Ovary (tissue), 9 donors: ENCODE data around the gene SEMA5A. TPM values are rescaled to one million over a fixed set of nuclear protein-coding genes. Genes with fewer than 3 reads are reported as not detected.

Source experiments
- DNase-seq, 5 donors: peaks; one replicate each; pipeline ENCODE4 v3.0.0-alpha.2; 2019 to 2020
- H3K27ac ChIP-seq, 2 donors: fragments of 200-600 bp; one replicate each; pipeline versions ENCODE4 v1.5.1 to v1.8.0; 2019 to 2022
- H3K27me3 ChIP-seq: fragments of 200-600 bp; one replicate; pipeline ENCODE4 v1.8.0; 2022
- H3K36me3 ChIP-seq: fragments of 200-600 bp; sonication (generic); one replicate; pipeline ENCODE4 v1.5.1; 2019
- H3K4me1 ChIP-seq: one replicate; pipeline ENCODE4 v1.8.1; 2013; ENCODE audit warnings: mild to moderate bottlenecking, moderate library complexity; ENCODE audit not compliant: insufficient read depth
- H3K4me3 ChIP-seq: fragments of 200-600 bp; sonication (generic); one replicate; pipeline ENCODE4 v1.5.1; 2017
- H3K9me3 ChIP-seq, 2 donors: fragments of 200-600 bp in 1 of 2; sonication (generic) in 1 of 2; one replicate each; pipeline versions ENCODE4 v1.5.1 to v1.8.1; 2013 to 2019; ENCODE audit warnings: mild to moderate bottlenecking in 1 of 2, moderate library complexity in 1 of 2
- CTCF ChIP-seq, 3 donors: fragments of 450-650 bp in 2 of 3; fragments of 200-600 bp in 1 of 3; IDR thresholded peaks; one replicate each; pipeline versions ENCODE4 v1.5.1 to v1.8.0; 2016 to 2022; ENCODE audit warnings: antibody characterized with exemption in 3 of 3, mild to moderate bottlenecking in 1 of 3
- EP300 ChIP-seq: sonication (generic); formaldehyde crosslinking; IDR thresholded peaks from one replicate; pipeline ENCODE4 v1.6.1; 2017; ENCODE audit warnings: antibody characterized with exemption
- POLR2A ChIP-seq: fragments of 450-650 bp; IDR thresholded peaks from one replicate; pipeline ENCODE4 v1.6.1; 2017; ENCODE audit warnings: antibody characterized with exemption, mild to moderate bottlenecking, moderate library complexity
- WGBS, 3 donors: extraction: QIAGEN DNeasy Blood & Tissue Kit in 1 of 3; methylation state at CpG; one replicate each; pipeline versions ENCODE4 v1.1.5 to v1.1.7; 2013 to 2017; 5-methylcytosine and 5-hydroxymethylcytosine counted together
- intact Hi-C, 4 donors: fragments of 100-400 bp; cut with DNase I; formaldehyde crosslinking; loops; one replicate each; pipeline versions ENCODE4 v1.11.0 to v1.15.1; 2022 to 2023
- polyA plus RNA-seq, 2 donors: library from polyadenylated mRNA; stranded (reverse); fragments of 200-250 nt in 1 of 2; fragments of 350-450 nt in 1 of 2; fragmentation: Illumina TruSeq in 1 of 2; extraction: RNeasy Lipid Tissue Mini Kit (QIAGEN cat#74804) in 1 of 2; gene quantifications; one replicate each; pipeline ENCODE4 v1.2.3, GENCODE V29; 2013 to 2014
- total RNA-seq, 7 donors: library from RNA; depleted of rRNA in 2 of 7; stranded (reverse); fragments of >200 nt in 2 of 7; fragmentation: NEBNext Ultra II Directional in 3 of 7; extraction: Animal tissue kit (Norgen Biotek cat#: 25700) in 3 of 7; gene quantifications; one replicate each; pipeline versions ENCODE4 v1.1.0 to v1.2.4, GENCODE V29; 2016 to 2023
- donor health status: DM: no; HTN: no; CAD: no; lungs with moderate emphysema.
- donor health status: DM: no; HTN: no; CAD: no.
- donor health status: Bipolar disorder and iron deficiency.
- donor health status: DM: yes; HTN: yes; CAD: no.
- donor health status: DM: no; HTN: no; CAD: no.
- donor health status: DM: yes; HTN: yes; CAD: no.

SEMA5A gene
- total and polyA plus RNA-seq, 9 donors: 2.0 to 6.6 (median 4.3) TPM

- Histone ChIP-seq H3K27ac (no peak overlapping the region), H3K27me3 (no peaks in the 10 kb centered on the region), H3K4me3 (no peak overlapping the region), H3K9me3 (no peaks in the 10 kb centered on the region), H3K36me3 (no peaks in the 10 kb centered on the region), H3K4me1 (no peaks in the 10 kb centered on the region)
- WGBS, 3 donors: 47 to 65% (median 47%) methylated on average over 2 of the region's 2 CpGs
- intact Hi-C loops: no loop called here
- no peak for DNase-seq
- TF ChIP-seq EP300 (no peak), CTCF (IDR thresholded peaks at IDR 0.05) (no peak), POLR2A (no peak)
Observed at GRCh38 chr5:9324348-9325077, 221.4 kb downstream of the SEMA5A start.

GRCh38 chr5:9320652-9321051 is 225.2 kb downstream of the SEMA5A start:
- intact Hi-C loops: no loop called here
- no peak for DNase-seq
- Histone ChIP-seq H3K27ac (no peak overlapping the region), H3K4me3 (no peak overlapping the region), H3K9me3 (no peaks in the 10 kb centered on the region), H3K4me1 (no peaks in the 10 kb centered on the region), H3K27me3 (no peaks in the 10 kb centered on the region), H3K36me3 (no peaks in the 10 kb centered on the region)
- 91 to 93% (median 92%) methylated on average over 3 of the region's 3 CpGs for WGBS, 3 donors
- no peak for TF ChIP-seq POLR2A
- no peak for TF ChIP-seq EP300
- TF ChIP-seq CTCF (IDR thresholded peaks at IDR 0.05): no peak

GRCh38 chr5:9318031-9318430 is 227.8 kb downstream of the SEMA5A start:
- Histone ChIP-seq H3K4me3 (no peak overlapping the region), H3K27me3 (no peaks in the 10 kb centered on the region), H3K36me3 (no peaks in the 10 kb centered on the region), H3K27ac (no peak overlapping the region), H3K9me3 (no peaks in the 10 kb centered on the region), H3K4me1 (no peaks in the 10 kb centered on the region)
- intact Hi-C loops: no loop called here
- no peak for DNase-seq
- no peak for TF ChIP-seq EP300
- no peak for TF ChIP-seq POLR2A
- TF ChIP-seq CTCF (IDR thresholded peaks at IDR 0.05): no peak
- WGBS, 3 donors: 81 to 94% (median 90%) methylated on average over 6 of the region's 6 CpGs

- DNase-seq: no peak
- Histone ChIP-seq H3K4me1 (no peaks in the 10 kb centered on the region), H3K27me3 (no peaks in the 10 kb centered on the region), H3K4me3 (no peak overlapping the region), H3K27ac (no peak overlapping the region), H3K9me3 (no peaks in the 10 kb centered on the region), H3K36me3 (no peaks in the 10 kb centered on the region)
- intact Hi-C loops: no loop called here
- TF ChIP-seq CTCF (IDR thresholded peaks at IDR 0.05) (no peak), POLR2A (no peak)
Observed at GRCh38 chr5:9316733-9317132, 229.1 kb downstream of the SEMA5A start.
